Activated CD8-positive, alpha-beta T cell treated with anti-CD3 and anti-CD28 coated beads, Interleukin-2, amount 10 ng/mL, durations not matched to agents 7 days and 5 days (primary cell): Measurements from ENCODE around the gene TMEM30B. TPM values are rescaled to one million over a fixed set of nuclear protein-coding genes. Genes with fewer than 3 reads are reported as not detected.

Source experiments
- ATAC-seq: fragments of 150-1000 bp; cut with Tn5 transposase; one replicate; pipeline ENCODE4 v1.10.0; 2021; ENCODE audit warnings: moderate library complexity
- CTCF ChIA-PET: fragments of 350-600 bp; sonication (Branson Sonifier 250); formaldehyde crosslinking; loops from one replicate; lab custom pipeline; 2021; ENCODE audit warnings: antibody characterized with exemption; lab: Charles Lee
- POLR2A ChIA-PET: fragments of 350-600 bp; sonication (Branson Sonifier 250); formaldehyde crosslinking; loops from one replicate; lab custom pipeline; 2021; ENCODE audit warnings: antibody characterized with exemption; lab: Charles Lee
- DNase-seq: peaks from one replicate; pipeline ENCODE4 v3.0.0-alpha.2; 2020
- H3K27ac Mint-ChIP-seq: one replicate; pipeline ENCODE4 v1.8.0; 2021; ENCODE audit warnings: mild to moderate bottlenecking, mixed read lengths
- H3K27me3 Mint-ChIP-seq: one replicate; pipeline ENCODE4 v1.8.0; 2021; ENCODE audit warnings: low read depth, mixed read lengths
- H3K36me3 Mint-ChIP-seq: one replicate; pipeline ENCODE4 v1.8.0; 2021; ENCODE audit warnings: low read depth, mixed read lengths
- H3K4me1 Mint-ChIP-seq: one replicate; pipeline ENCODE4 v1.8.0; 2021; ENCODE audit warnings: low read depth, mixed read lengths
- H3K4me3 Mint-ChIP-seq: one replicate; pipeline ENCODE4 v1.8.0; 2021; ENCODE audit warnings: mild to moderate bottlenecking, mixed read lengths
- H3K9me3 Mint-ChIP-seq: one replicate; pipeline ENCODE4 v1.8.0; 2022; ENCODE audit warnings: mixed read lengths; ENCODE audit not compliant: insufficient read depth
- total RNA-seq, 2 experiments: library from RNA; stranded (reverse); gene quantifications; one replicate each; pipeline ENCODE4 v1.2.3, GENCODE V29; 2021

TMEM30B gene
- total RNA-seq, 2 experiments from 2014 or later: 0.52 to 0.66 TPM

DNA sequence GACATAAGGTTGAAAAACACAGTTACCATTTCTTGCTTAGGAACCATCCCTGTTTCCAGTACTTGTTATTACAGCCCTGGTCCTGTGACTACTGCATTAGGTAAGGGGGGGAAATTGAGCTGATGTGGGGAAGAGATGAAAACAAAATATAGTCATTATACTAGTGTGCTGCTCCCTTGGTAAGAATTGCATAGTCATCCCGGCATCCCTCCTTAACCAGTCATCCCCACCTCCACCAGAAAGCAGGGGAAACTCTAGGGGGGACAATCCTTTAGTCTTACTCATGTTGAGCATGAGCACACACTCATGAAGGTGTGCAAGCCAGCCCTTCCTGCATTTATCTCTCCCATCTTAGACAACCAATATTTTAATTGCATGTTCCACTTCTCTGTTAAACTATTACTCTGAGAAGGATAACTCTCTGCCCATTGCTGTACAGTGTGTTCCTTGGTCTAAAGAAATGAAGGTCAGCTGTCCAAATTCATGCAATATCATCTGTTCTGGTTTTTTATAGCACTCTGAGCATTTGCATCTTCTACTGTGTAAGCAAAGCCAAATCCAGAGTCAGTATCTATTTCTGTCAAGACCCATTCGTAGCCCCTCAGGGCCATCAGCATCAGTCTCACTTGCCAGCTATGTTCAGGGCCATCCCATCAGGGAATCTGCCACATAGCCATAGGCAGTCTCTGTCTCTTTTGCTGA lies 46.8 kb downstream of the TMEM30B start:
- H3K36me3 Mint-ChIP-seq: no peaks in the 10 kb centered on the region
- POLR2A ChIA-PET: no interaction called here
- H3K4me3 Mint-ChIP-seq: no peak overlapping the region
- CTCF ChIA-PET: no interaction called here
- no peak overlapping the region for H3K27ac Mint-ChIP-seq
- peaks cover 3% of the 10 kb centered on the region for H3K4me1 Mint-ChIP-seq
- H3K27me3 Mint-ChIP-seq: peaks cover 21% of the 10 kb centered on the region
- ATAC-seq: no peak
- no peaks in the 10 kb centered on the region for H3K9me3 Mint-ChIP-seq
- DNase-seq: no peak

DNA sequence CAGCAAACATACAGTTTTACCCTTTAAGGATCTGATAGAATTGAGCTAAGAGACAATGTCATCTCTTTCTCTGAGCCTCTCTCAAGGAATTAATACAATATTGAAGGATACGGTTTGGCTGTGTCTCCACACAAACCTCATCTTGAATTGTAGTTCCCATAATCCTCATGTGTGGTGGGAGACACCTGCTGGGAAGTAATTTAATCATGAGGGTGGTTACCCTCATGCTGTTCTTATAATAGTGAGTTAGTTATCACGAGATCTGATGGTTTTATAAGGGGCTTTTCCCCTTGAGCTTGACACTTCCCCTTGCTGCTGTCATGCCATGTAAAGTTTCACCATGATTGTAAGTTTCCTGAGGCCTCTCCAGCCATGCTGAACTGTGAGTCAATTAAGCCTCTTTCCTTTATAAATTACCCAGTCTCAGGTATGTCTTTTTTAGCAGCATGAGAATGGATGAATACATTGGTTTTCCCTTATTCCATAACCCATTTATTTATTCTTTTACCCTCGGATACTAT lies 47.6 kb downstream of the TMEM30B start:
- ChIA-PET CTCF (no interaction called here), POLR2A (no interaction called here)
- Mint-ChIP-seq H3K9me3 (no peaks in the 10 kb centered on the region), H3K4me1 (peaks cover 2% of the 10 kb centered on the region), H3K27me3 (peaks cover 22% of the 10 kb centered on the region), H3K27ac (no peak overlapping the region), H3K4me3 (no peak overlapping the region), H3K36me3 (no peaks in the 10 kb centered on the region)
- DNase-seq (no peak), ATAC-seq (no peak)

DNA sequence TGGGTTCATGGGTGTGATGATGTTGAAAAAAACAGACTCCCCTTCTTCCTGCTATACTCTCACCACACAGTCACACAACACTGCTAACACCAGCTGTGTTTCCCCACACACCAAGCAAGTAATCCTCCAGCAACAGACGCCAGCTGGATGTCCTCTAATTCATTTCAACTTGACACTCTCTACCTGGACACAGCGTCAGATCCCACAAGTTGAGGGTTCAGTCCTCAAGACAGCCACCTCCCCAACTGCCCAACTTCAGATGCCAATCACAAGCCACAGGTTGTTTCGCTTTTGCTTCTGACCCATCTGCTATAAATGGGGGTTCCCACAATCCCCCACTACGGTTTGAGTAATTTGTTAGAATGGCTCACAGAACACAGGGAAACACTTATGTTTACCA lies 49.3 kb downstream of the TMEM30B start:
- CTCF ChIA-PET: no interaction called here

DNA sequence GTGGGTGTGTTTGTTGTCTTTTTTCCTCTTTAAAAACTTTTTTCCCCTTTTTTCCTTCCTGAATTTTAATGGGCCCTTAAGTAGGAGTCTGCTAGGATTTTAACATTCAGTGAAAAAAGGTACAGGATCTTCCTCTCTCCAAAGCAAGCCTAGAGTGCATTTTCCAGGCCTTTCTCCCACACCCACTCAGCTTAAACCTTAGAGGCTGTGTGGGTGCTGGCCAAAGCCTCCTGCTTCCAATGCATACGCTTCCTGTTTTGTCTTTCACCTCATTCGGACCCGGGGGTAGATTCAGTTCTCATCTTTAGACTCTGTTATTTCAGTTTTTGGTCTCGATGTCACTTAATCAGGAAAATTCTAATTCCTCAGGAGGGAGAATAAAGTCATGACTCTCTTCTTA lies 51.2 kb downstream of the TMEM30B start:
- Mint-ChIP-seq H3K4me1 (peaks cover 2% of the 10 kb centered on the region), H3K4me3 (no peak overlapping the region), H3K9me3 (no peaks in the 10 kb centered on the region), H3K36me3 (no peaks in the 10 kb centered on the region), H3K27ac (no peak overlapping the region), H3K27me3 (peaks cover 24% of the 10 kb centered on the region)
- DNase-seq (no peak), ATAC-seq (no peak)
- ChIA-PET POLR2A (no interaction called here), CTCF (no interaction called here)

More for the DNA sequence above, 49.3 kb downstream of the TMEM30B start:
- POLR2A ChIA-PET: no interaction called here
- H3K27me3 Mint-ChIP-seq: peaks cover 26% of the 10 kb centered on the region
- no peak overlapping the region for H3K4me3 Mint-ChIP-seq
- H3K4me1 Mint-ChIP-seq: peaks cover 2% of the 10 kb centered on the region
- H3K36me3 Mint-ChIP-seq: no peaks in the 10 kb centered on the region
- H3K27ac Mint-ChIP-seq: no peak overlapping the region
- no peaks in the 10 kb centered on the region for H3K9me3 Mint-ChIP-seq
- ATAC-seq (no peak), DNase-seq (no peak)

DNA sequence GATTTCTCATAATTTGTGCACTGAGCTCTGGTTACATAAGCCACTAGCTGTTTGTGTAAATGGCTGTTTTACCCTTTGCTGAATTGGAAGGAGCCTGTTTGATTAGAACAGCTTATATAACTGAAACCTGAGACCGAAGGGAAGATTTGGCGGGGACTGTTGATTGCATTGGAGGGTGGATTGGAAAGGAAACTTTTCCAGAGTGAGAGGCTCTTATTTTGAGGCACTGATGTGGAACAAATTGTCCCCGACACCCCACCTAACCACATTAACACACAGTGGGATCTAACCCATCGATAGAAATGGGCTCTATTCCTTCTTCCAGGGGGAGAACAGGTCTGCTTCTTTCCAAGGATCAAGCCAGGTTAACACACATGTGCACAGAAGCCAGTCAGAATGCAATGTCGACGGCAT lies 51.7 kb downstream of the TMEM30B start:
- peaks cover 27% of the 10 kb centered on the region for H3K27me3 Mint-ChIP-seq
- no peaks in the 10 kb centered on the region for H3K9me3 Mint-ChIP-seq
- H3K27ac Mint-ChIP-seq: no peak overlapping the region
- ATAC-seq: no peak
- CTCF ChIA-PET: no interaction called here
- POLR2A ChIA-PET: no interaction called here
- no peak overlapping the region for H3K4me3 Mint-ChIP-seq
- H3K36me3 Mint-ChIP-seq: no peaks in the 10 kb centered on the region
- DNase-seq: no peak
- peaks cover 2% of the 10 kb centered on the region for H3K4me1 Mint-ChIP-seq

DNA sequence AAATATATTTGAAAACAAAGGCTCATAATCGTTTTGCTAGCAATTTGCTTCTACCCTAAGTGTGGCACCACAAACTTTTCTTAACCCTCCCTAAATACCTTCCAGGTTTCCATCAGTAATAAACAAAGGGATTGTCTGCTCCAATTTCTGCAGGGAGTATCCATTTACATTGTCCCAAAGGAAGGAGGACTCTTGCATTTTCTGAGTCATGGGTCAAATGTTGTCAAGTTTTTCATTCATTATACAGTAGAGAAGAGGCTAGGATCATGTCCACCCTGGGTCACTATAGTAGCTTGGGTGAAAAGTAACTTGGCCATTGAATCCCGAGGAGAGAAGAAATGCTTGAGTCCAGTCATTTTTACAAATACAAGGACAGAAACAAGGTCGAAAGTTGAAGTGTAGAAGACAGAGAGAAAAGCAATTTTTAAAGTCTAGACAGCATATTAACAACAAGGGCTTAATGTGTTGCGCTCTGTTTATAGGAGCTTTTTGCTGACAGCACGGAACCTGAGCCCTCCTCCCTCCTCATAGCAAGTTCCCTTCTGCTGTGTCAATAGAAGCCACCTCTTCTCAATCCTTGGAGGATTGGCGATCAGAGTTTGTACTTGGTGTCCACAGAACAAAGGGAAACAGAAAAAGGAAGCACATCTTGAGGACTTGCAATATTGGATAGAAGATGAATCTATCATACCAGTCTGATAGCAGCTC lies 53.1 kb downstream of the TMEM30B start:
- Mint-ChIP-seq H3K27ac (no peak overlapping the region), H3K36me3 (no peaks in the 10 kb centered on the region), H3K4me1 (peaks cover 2% of the 10 kb centered on the region), H3K27me3 (peaks cover 35% of the 10 kb centered on the region), H3K4me3 (no peak overlapping the region), H3K9me3 (no peaks in the 10 kb centered on the region)
- ATAC-seq (no peak), DNase-seq (no peak)
- CTCF ChIA-PET: no interaction called here
- POLR2A ChIA-PET: no interaction called here

Other genes starting within 250 kb of the TMEM30B start
- gene PRKCH, start 40.2 kb upstream of the TMEM30B start, total RNA-seq: 100 to 1,000 TPM; 318 to 343 TPM